Endothelial cell of umbilical vein (primary cell): ENCODE results near the gene NRXN3. TPM values are rescaled to one million over a fixed set of nuclear protein-coding genes. Genes with fewer than 3 reads are reported as not detected.

Experiments used
- BruUV-seq: library from RNA; stranded (reverse); fragments of 400-500 nt; replicated peaks from 2 replicates; lab custom pipeline; 2021; lab: Mats Ljungman, UMichigan
- CTCF ChIA-PET: fragments of 300-600, 350-600 bp; sonication (Branson Sonifier 250); formaldehyde crosslinking; loops from one replicate; lab custom pipeline; 2021; ENCODE audit warnings: antibody characterized with exemption, inconsistent platforms; lab: Charles Lee
- POLR2A ChIA-PET: fragments of 300-600, 350-600 bp; sonication (Branson Sonifier 250); formaldehyde crosslinking; loops from one replicate; lab custom pipeline; 2021; ENCODE audit warnings: antibody characterized with exemption, inconsistent platforms; lab: Charles Lee
- DNase-seq: peaks from one replicate; pipeline ENCODE4 v3.0.0-alpha.2; 2011; ENCODE audit warnings: low read depth, low spot score
- FAIRE-seq: peaks from 2 replicates; lab custom pipeline; 2011; peaks lifted over from hg19 to GRCh38; lab: Jason Lieb, UNC
- H2AFZ ChIP-seq: 2 replicates; pipeline ENCODE4 v1.6.0; 2012; ENCODE audit warnings: low read depth, low read length, control low read depth, inconsistent platforms
- H3K27ac ChIP-seq: 2 replicates; pipeline ENCODE4 v1.5.1; 2011; ENCODE audit warnings: low read depth, mild to moderate bottlenecking, control low read depth, low read length, moderate library complexity; ENCODE audit not compliant: insufficient read depth
- H3K27me3 ChIP-seq, 2 experiments: 2 replicates each; pipeline versions ENCODE4 v1.6.0 to v1.6.1; 2011; ENCODE audit warnings: low read length in 2 of 2, mixed read lengths in 1 of 2; ENCODE audit not compliant: control insufficient read depth in 2 of 2, insufficient read depth in 2 of 2
- H3K36me3 ChIP-seq, 2 experiments: 2 replicates in 1 of 2; 3 replicates in 1 of 2; pipeline ENCODE4 v1.5.1; 2011; ENCODE audit warnings: low read length in 2 of 2, mild to moderate bottlenecking in 1 of 2, moderate library complexity in 1 of 2; ENCODE audit not compliant: control insufficient read depth in 2 of 2, insufficient read depth in 2 of 2; ENCODE audit errors: extremely low read depth in 1 of 2
- H3K4me1 ChIP-seq: 3 replicates; pipeline ENCODE4 v1.5.1; 2011; ENCODE audit warnings: mild to moderate bottlenecking, low read length; ENCODE audit not compliant: control insufficient read depth, insufficient read depth; ENCODE audit errors: extremely low read depth
- H3K4me2 ChIP-seq: 2 replicates; pipeline ENCODE4 v1.6.1; 2011; ENCODE audit warnings: low read length, control low read depth, mixed read lengths; ENCODE audit not compliant: insufficient read depth
- H3K4me3 ChIP-seq, 3 experiments: fragments of 200-600 bp in 1 of 3; sonication (generic), shearing (Covaris generic) in 1 of 3; replicated peaks in 1 of 3; 2 replicates each; pipeline ENCODE4 v1.5.1; 2011 to 2016; ENCODE audit warnings: control low read depth in 3 of 3, low read length in 3 of 3, mild to moderate bottlenecking in 2 of 3, inconsistent platforms in 1 of 3, low read depth in 1 of 3, moderate library complexity in 1 of 3; ENCODE audit not compliant: insufficient read depth in 1 of 3
- H3K79me2 ChIP-seq: 2 replicates; pipeline ENCODE4 v1.6.0; 2012; ENCODE audit warnings: low read length, inconsistent platforms; ENCODE audit not compliant: control insufficient read depth, insufficient read depth
- H3K9ac ChIP-seq: replicated peaks from 2 replicates; pipeline ENCODE3; 2011; ENCODE audit warnings: low read length, control low read depth; ENCODE audit not compliant: insufficient read depth; ENCODE audit errors: extremely low read depth
- H3K9me1 ChIP-seq: replicated peaks from 3 replicates; pipeline ENCODE4 v1.6.0; 2011; ENCODE audit warnings: mild to moderate bottlenecking, low read length; ENCODE audit not compliant: control insufficient read depth, insufficient read depth; ENCODE audit errors: extremely low read depth
- H3K9me3 ChIP-seq: replicated peaks from 2 replicates; pipeline ENCODE4 v1.5.1; 2012; ENCODE audit warnings: low read length, inconsistent platforms; ENCODE audit not compliant: control insufficient read depth, insufficient read depth
- H4K20me1 ChIP-seq: replicated peaks from 2 replicates; pipeline ENCODE3; 2011; ENCODE audit warnings: mild to moderate bottlenecking, low read length; ENCODE audit not compliant: control insufficient read depth, insufficient read depth; ENCODE audit errors: extremely low read depth
- CTCF ChIP-seq, 2 donors: IDR thresholded peaks; 1 replicate in 1 of 2; 2 replicates in 1 of 2; pipeline ENCODE4 v1.5.1; 2011; ENCODE audit warnings: low read length in 2 of 2, mild to moderate bottlenecking in 2 of 2, moderate library complexity in 2 of 2, control low read depth in 1 of 2, inconsistent platforms in 1 of 2, low read depth in 1 of 2; ENCODE audit not compliant: insufficient read depth in 1 of 2; ENCODE audit errors: extremely low read depth in 1 of 2
- EZH2 ChIP-seq: IDR thresholded peaks from 2 replicates; pipeline ENCODE4 v1.6.1; 2012; ENCODE audit warnings: borderline replicate concordance, low read depth, mild to moderate bottlenecking, moderate library complexity, low read length, inconsistent platforms; ENCODE audit not compliant: severe bottlenecking
- FOS ChIP-seq: IDR thresholded peaks from 2 replicates; pipeline ENCODE4 v1.6.1; 2011; ENCODE audit warnings: mild to moderate bottlenecking, low read length, moderate library complexity, borderline replicate concordance; ENCODE audit not compliant: insufficient read depth
- GATA2 ChIP-seq: IDR thresholded peaks from 2 replicates; pipeline ENCODE4 v1.7.0; 2011; ENCODE audit warnings: low read depth, mild to moderate bottlenecking, moderate library complexity, mixed read lengths, low read length; ENCODE audit not compliant: insufficient read length, insufficient read depth
- JUN ChIP-seq: IDR thresholded peaks from 2 replicates; pipeline ENCODE4 v1.6.1; 2011; ENCODE audit warnings: borderline replicate concordance, low read depth; ENCODE audit not compliant: insufficient read length, insufficient read depth
- MYC ChIP-seq: IDR thresholded peaks from one replicate; pipeline ENCODE4 v1.6.1; 2011; ENCODE audit warnings: mild to moderate bottlenecking, low read depth, low read length
- POLR2A ChIP-seq: IDR thresholded peaks from 2 replicates; pipeline ENCODE4 v1.6.1; 2012; ENCODE audit warnings: low read depth, mild to moderate bottlenecking, control low read depth, low read length
- POLR2AphosphoS5 ChIP-seq: IDR thresholded peaks from 2 replicates; pipeline ENCODE4 v1.6.1; 2012; ENCODE audit warnings: low read depth, mild to moderate bottlenecking, control low read depth, low read length, moderate library complexity; ENCODE audit not compliant: insufficient read depth
- dilution Hi-C: fragments of 300-500 bp; cut with MboI; formaldehyde crosslinking; loops from one replicate; pipeline ENCODE4 v1.15.0; 2019; ENCODE audit warnings: low sequenced_read_pairs; ENCODE audit not compliant: extremely low pct_ligation_motif_present
- intact Hi-C: fragments of 100-400 bp; cut with micrococcal nuclease; formaldehyde crosslinking; loops from one replicate; pipeline ENCODE4 v1.10.0; 2022
- polyA plus RNA-seq, 4 experiments: library from polyadenylated mRNA; depleted of rRNA in 3 of 4; stranded (reverse) in 3 of 4; unstranded in 1 of 4; fragments of >200 nt; gene quantifications; 2 replicates each; pipeline versions ENCODE4 v1.2.1 to v1.2.3, GENCODE V29; 2011 to 2012; ENCODE audit warnings: missing spikeins in 1 of 4
- total RNA-seq: library from RNA; stranded (reverse); gene quantifications from 2 replicates; pipeline ENCODE4 v1.2.3, GENCODE V29; 2021
- TF ChIP-seq, protein P1 (sequence below): IDR thresholded peaks from 2 replicates; pipeline ENCODE4 v1.6.1; 2011; ENCODE audit not compliant: insufficient read depth, insufficient read length

The NRXN3 gene
- total and polyA plus RNA-seq, 2 donors (not counting 3 experiments of a cell fraction or from before 2014, with no cell fraction given) = 0.72 to 4.2 TPM

- H3K27me3 ChIP-seq = no peaks in the 10 kb centered on the region
- DNase-seq = no peak
- no peak for FAIRE-seq
- H3K4me2 ChIP-seq = no peak overlapping the region
- no TSS peak for BruUV-seq
- H3K4me1 ChIP-seq = no peaks in the 10 kb centered on the region
- TF ChIP-seq EZH2 (no peak), FOS (no peak)
- intact Hi-C loops (no loop called here), dilution Hi-C loops (no loop called here)
- H3K27ac ChIP-seq = no peak overlapping the region
- H3K36me3 ChIP-seq = no peaks in the 10 kb centered on the region
- POLR2A ChIA-PET = no interaction called here
- H3K9ac ChIP-seq = no peak overlapping the region
- no peak overlapping the region for H2AFZ ChIP-seq
- CTCF ChIA-PET = no interaction called here
- H3K9me3 ChIP-seq = no peaks in the 10 kb centered on the region
- H3K79me2 ChIP-seq = no peaks in the 10 kb centered on the region
- H3K9me1 ChIP-seq = no peaks in the 10 kb centered on the region
- H3K4me3 ChIP-seq = no peak overlapping the region
- no peaks in the 10 kb centered on the region for H4K20me1 ChIP-seq
Measured at GRCh38 chr14:78307671-78308070, 137.5 kb downstream of the NRXN3 start.

DNA sequence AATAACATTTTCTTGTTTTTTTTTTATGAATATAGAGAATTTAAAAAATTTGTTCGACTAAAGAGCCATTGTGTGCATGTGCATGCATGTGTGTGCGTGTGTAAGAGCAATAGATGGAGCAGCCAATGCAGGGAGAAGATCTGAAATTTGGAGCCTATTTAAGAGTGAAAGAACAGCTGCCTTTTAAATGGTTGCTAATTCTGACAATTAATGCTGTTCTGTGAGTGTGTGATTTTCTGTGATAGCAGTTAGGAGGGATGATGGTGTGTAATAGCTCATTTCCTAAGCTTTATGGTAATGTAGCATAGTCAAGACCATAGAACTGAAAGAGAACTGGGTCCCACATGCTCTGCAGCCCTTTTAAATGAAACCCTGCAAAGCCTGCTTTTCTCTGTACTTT lies 137.9 kb downstream of the NRXN3 start:
- intact Hi-C loops = no loop called here
- H3K27me3 ChIP-seq = no peaks in the 10 kb centered on the region
- FAIRE-seq = no peak

More for the DNA sequence above, 137.9 kb downstream of the NRXN3 start:
- no peaks in the 10 kb centered on the region for H3K36me3 ChIP-seq
- H3K4me1 ChIP-seq = no peaks in the 10 kb centered on the region
- no peaks in the 10 kb centered on the region for H3K9me3 ChIP-seq
- H4K20me1 ChIP-seq = no peaks in the 10 kb centered on the region
- H3K4me2 ChIP-seq = no peak overlapping the region
- H3K9me1 ChIP-seq = no peaks in the 10 kb centered on the region
- CTCF ChIA-PET = no interaction called here
- no peak overlapping the region for H2AFZ ChIP-seq
- no TSS peak for BruUV-seq
- dilution Hi-C loops = no loop called here
- H3K79me2 ChIP-seq = no peaks in the 10 kb centered on the region
- no peak overlapping the region for H3K9ac ChIP-seq
- no peak for DNase-seq
- POLR2A ChIA-PET = no interaction called here
- TF ChIP-seq EZH2 = no peak
- TF ChIP-seq FOS = no peak
- TF ChIP-seq MYC = no peak
- TF ChIP-seq GATA2 = no peak
- no peak for TF ChIP-seq POLR2AphosphoS5
- TF ChIP-seq, protein P1, sequence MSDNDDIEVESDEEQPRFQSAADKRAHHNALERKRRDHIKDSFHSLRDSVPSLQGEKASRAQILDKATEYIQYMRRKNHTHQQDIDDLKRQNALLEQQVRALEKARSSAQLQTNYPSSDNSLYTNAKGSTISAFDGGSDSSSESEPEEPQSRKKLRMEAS = no peak
- no peak for TF ChIP-seq CTCF (IDR thresholded peaks at IDR 0.05; ENCODE audit: extremely low read depth in 1 of 2, insufficient read depth in 1 of 2, low read depth in 1 of 2, low read length in 2 of 2)
- no peak for TF ChIP-seq POLR2A
- TF ChIP-seq JUN = no peak
- H3K4me3 ChIP-seq = no peak overlapping the region
- H3K27ac ChIP-seq = no peak overlapping the region
